SK-N-SH (cell line): ENCODE data around the gene CHD1.

Experiments
- EP300 ChIP-seq, 2 experiments: IDR thresholded peaks; 2 replicates each; pipeline versions ENCODE4 v1.4.0 to v1.6.1; 2012; ENCODE audit warnings: borderline replicate concordance in 1 of 2, low read depth in 1 of 2, low read length in 1 of 2
- IRF3 ChIP-seq: fragments of 150-350 bp; IDR thresholded peaks from 2 replicates; pipeline ENCODE4 v1.6.1; 2016; ENCODE audit warnings: mild to moderate bottlenecking, low read depth, low read length
- MEF2A ChIP-seq: IDR thresholded peaks from 2 replicates; pipeline ENCODE4 v1.4.0; 2012; ENCODE audit warnings: low read depth, borderline replicate concordance
- REST ChIP-seq: IDR thresholded peaks from 2 replicates; pipeline ENCODE4 v1.6.1; 2012; ENCODE audit warnings: mild to moderate bottlenecking, low read depth, low read length, moderate library complexity
- TF ChIP-seq, protein P1 (sequence below): fragments of 200-600 bp; sonication (generic); IDR thresholded peaks from 2 replicates; pipeline ENCODE4 v1.6.1; 2017; ENCODE audit warnings: antibody characterized with exemption, mild to moderate bottlenecking, moderate library complexity

- TF ChIP-seq IRF3 (no peak), REST (no peak), MEF2A (no peak), EP300 (IDR thresholded peaks at IDR 0.05; ENCODE audit: borderline replicate concordance in 1 of 2, low read depth in 1 of 2, low read length in 1 of 2) (no peak)
- TF ChIP-seq, protein P1, sequence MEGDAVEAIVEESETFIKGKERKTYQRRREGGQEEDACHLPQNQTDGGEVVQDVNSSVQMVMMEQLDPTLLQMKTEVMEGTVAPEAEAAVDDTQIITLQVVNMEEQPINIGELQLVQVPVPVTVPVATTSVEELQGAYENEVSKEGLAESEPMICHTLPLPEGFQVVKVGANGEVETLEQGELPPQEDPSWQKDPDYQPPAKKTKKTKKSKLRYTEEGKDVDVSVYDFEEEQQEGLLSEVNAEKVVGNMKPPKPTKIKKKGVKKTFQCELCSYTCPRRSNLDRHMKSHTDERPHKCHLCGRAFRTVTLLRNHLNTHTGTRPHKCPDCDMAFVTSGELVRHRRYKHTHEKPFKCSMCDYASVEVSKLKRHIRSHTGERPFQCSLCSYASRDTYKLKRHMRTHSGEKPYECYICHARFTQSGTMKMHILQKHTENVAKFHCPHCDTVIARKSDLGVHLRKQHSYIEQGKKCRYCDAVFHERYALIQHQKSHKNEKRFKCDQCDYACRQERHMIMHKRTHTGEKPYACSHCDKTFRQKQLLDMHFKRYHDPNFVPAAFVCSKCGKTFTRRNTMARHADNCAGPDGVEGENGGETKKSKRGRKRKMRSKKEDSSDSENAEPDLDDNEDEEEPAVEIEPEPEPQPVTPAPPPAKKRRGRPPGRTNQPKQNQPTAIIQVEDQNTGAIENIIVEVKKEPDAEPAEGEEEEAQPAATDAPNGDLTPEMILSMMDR: no peak
These were observed 56.1 kb downstream of the CHD1 start for GRCh38 chr5:98872674-98873073.
